Urothelium cell line (cell line): Measurements from ENCODE around the gene KRTAP5-10.
"Not testable (repeated sequence)": the region's sequence is repeated elsewhere in the genome, so short reads cannot be mapped to it uniquely, and the experiment has no call there.

Source experiments
- DNase-seq: peaks from one replicate; pipeline ENCODE4 v3.0.0; 2011; ENCODE audit warnings: low spot score, mixed read lengths
- FAIRE-seq: peaks from 2 replicates; lab custom pipeline; 2011; peaks lifted over from hg19 to GRCh38; lab: Jason Lieb, UNC

Gene KRTAP5-10

GRCh38 chr11:71542382-71542781 lies 23.0 kb upstream of the KRTAP5-10 start:
- FAIRE-seq (no peak), DNase-seq (no peak)

GRCh38 chr11:71542879-71543777 lies 22.2 kb upstream of the KRTAP5-10 start:
- FAIRE-seq = no peak

GRCh38 chr11:71543866-71544265 lies 21.5 kb upstream of the KRTAP5-10 start:
- no peak for FAIRE-seq
- no peak for DNase-seq

More at GRCh38 chr11:71542879-71543777, 22.2 kb upstream of the KRTAP5-10 start:
- DNase-seq = no peak

GRCh38 chr11:71544525-71545214 lies 20.7 kb upstream of the KRTAP5-10 start:
- DNase-seq (no peak), FAIRE-seq (no peak)

GRCh38 chr11:71545405-71545966 lies 19.9 kb upstream of the KRTAP5-10 start:
- no peak for DNase-seq
- FAIRE-seq = no peak

GRCh38 chr11:71548120-71548519 lies 17.2 kb upstream of the KRTAP5-10 start, which contains the start of gene KRTAP5-9:
TSS of gene KRTAP5-9 (plus strand) at chr11:71548420. CDS start at chr11:71548658, 238 bp downstream.
- no peak for DNase-seq
- no peak for FAIRE-seq

- no peak for DNase-seq
- FAIRE-seq = no peak
Measured at GRCh38 chr11:71548716-71549151, 16.6 kb upstream of the KRTAP5-10 start.

- FAIRE-seq (no peak), DNase-seq (no peak)
Measured at GRCh38 chr11:71551711-71552110, 13.7 kb upstream of the KRTAP5-10 start.

GRCh38 chr11:71554996-71555395 lies 10.4 kb upstream of the KRTAP5-10 start:
- FAIRE-seq (no peak), DNase-seq (no peak)

- no peak for FAIRE-seq
- no peak for DNase-seq
Measured at GRCh38 chr11:71555508-71555907, 9.9 kb upstream of the KRTAP5-10 start.

- DNase-seq (no peak), FAIRE-seq (no peak)
Measured at GRCh38 chr11:71556018-71556417, 9.3 kb upstream of the KRTAP5-10 start.

- DNase-seq (no peak), FAIRE-seq (no peak)
Measured at GRCh38 chr11:71557257-71557656, 8.1 kb upstream of the KRTAP5-10 start.

GRCh38 chr11:71558996-71559395 lies 6.4 kb upstream of the KRTAP5-10 start:
- no peak for FAIRE-seq
- DNase-seq = no peak

- DNase-seq = no peak
- FAIRE-seq = no peak
Measured at GRCh38 chr11:71562120-71562519, 3.2 kb upstream of the KRTAP5-10 start.

- FAIRE-seq (no peak), DNase-seq (peak; percentile 54)
Measured at GRCh38 chr11:71563406-71563805, 2.0 kb upstream of the KRTAP5-10 start.

GRCh38 chr11:71564430-71564829 lies 933 bp upstream of the KRTAP5-10 start:
- DNase-seq (no peak), FAIRE-seq (no peak)

GRCh38 chr11:71566081-71566620 lies 788 bp downstream of the KRTAP5-10 start:
- FAIRE-seq (no peak), DNase-seq (no peak)

GRCh38 chr11:71566626-71567599 lies 1.6 kb downstream of the KRTAP5-10 start:
- not testable (repeated sequence) for FAIRE-seq, DNase-seq

GRCh38 chr11:71567633-71568032 lies 2.3 kb downstream of the KRTAP5-10 start:
- not testable (repeated sequence) for FAIRE-seq, DNase-seq
